Measurements from ENCODE around the gene ATP6V1G3.

GRCh38 chr1:198497326-198498102, 43.0 kb downstream of the ATP6V1G3 start:
- TF ChIP-seq CTCF (IDR thresholded peaks at IDR 0.05; ENCODE audit: insufficient read depth, low read length, poor library complexity, severe bottlenecking) (no peak), EZH2phosphoT487 (conservative IDR thresholded peaks at IDR 0.05; ENCODE audit: low read length) (no peak)

Measured in SU-DHL-6 (cell line).